ENCODE results near the gene PREB.

DNA sequence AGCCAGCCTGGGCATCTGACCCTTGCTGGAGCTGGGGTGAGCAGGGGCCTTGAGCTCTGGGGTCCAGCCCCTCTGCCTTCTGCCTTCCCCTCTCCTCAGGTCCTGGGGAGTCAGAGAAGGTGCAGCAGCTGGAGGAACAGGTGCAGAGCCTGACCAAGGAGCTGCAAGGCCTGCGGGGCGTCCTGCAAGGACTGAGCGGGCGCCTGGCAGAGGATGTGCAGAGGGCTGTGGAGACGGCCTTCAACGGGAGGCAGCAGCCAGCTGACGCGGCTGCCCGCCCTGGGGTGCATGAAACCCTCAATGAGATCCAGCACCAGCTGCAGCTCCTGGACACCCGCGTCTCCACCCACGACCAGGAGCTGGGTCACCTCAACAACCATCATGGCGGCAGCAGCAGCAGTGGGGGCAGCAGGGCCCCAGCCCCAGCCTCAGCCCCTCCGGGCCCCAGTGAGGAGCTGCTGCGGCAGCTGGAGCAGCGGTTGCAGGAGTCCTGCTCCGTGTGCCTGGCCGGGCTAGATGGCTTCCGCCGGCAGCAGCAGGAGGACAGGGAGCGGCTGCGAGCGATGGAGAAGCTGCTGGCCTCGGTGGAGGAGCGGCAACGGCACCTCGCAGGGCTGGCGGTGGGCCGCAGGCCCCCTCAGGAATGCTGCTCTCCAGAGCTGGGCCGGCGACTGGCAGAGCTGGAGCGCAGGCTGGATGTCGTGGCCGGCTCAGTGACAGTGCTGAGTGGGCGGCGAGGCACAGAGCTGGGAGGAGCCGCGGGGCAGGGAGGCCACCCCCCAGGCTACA, 52.3 kb downstream of the PREB start:
- TF ChIP-seq, protein P1, sequence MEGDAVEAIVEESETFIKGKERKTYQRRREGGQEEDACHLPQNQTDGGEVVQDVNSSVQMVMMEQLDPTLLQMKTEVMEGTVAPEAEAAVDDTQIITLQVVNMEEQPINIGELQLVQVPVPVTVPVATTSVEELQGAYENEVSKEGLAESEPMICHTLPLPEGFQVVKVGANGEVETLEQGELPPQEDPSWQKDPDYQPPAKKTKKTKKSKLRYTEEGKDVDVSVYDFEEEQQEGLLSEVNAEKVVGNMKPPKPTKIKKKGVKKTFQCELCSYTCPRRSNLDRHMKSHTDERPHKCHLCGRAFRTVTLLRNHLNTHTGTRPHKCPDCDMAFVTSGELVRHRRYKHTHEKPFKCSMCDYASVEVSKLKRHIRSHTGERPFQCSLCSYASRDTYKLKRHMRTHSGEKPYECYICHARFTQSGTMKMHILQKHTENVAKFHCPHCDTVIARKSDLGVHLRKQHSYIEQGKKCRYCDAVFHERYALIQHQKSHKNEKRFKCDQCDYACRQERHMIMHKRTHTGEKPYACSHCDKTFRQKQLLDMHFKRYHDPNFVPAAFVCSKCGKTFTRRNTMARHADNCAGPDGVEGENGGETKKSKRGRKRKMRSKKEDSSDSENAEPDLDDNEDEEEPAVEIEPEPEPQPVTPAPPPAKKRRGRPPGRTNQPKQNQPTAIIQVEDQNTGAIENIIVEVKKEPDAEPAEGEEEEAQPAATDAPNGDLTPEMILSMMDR (IDR thresholded peaks at IDR 0.05): no peak
- no peak for TF ChIP-seq POLR2A (IDR thresholded peaks at IDR 0.05)
